CD8-positive, alpha-beta memory T cell (primary cell): Measurements from ENCODE around the gene SLC25A3. TPM values are rescaled to one million over a fixed set of nuclear protein-coding genes. Genes with fewer than 3 reads are reported as not detected.

Experiments used
- polyA plus RNA-seq: library from polyadenylated mRNA; unstranded; fragments of 300-500 nt; fragmentation: Illumina TruSeq; gene quantifications from one replicate; pipeline ENCODE4 v1.2.3, GENCODE V29; 2021
- total RNA-seq, 2 experiments: library from RNA; stranded (reverse); gene quantifications; one replicate each; pipeline ENCODE4 v1.2.3, GENCODE V29; 2021

SLC25A3 gene
- total and polyA plus RNA-seq, 3 experiments from 2014 or later, result 310 to 674 (median 668) TPM

Other genes starting within 250 kb of the SLC25A3 start
- 100 to 1,000 TPM; 260 to 274 TPM for gene TMPO, start 78.1 kb upstream of the SLC25A3 start, total RNA-seq
- 42.0 TPM for gene TMPO, start 78.1 kb upstream of the SLC25A3 start, polyA plus RNA-seq
- gene IKBIP, start 51.1 kb downstream of the SLC25A3 start, total RNA-seq, result 10 to 100 TPM; 29.4 to 30.4 TPM
- 9.4 TPM for gene IKBIP, start 51.1 kb downstream of the SLC25A3 start, polyA plus RNA-seq
- 10 to 100 TPM; 13.9 to 14.6 TPM for gene APAF1, start 51.6 kb downstream of the SLC25A3 start, total RNA-seq
- 11.1 TPM for gene APAF1, start 51.6 kb downstream of the SLC25A3 start, polyA plus RNA-seq